ENCODE data around the gene CLHC1. TPM values are rescaled to one million over a fixed set of nuclear protein-coding genes. Genes with fewer than 3 reads are reported as not detected.

CLHC1 gene
- polyA plus RNA-seq, 3 donors = 2.4 to 5.0 TPM; not detected in 1

- no peak overlapping the region for H3K4me3 Mint-ChIP-seq
- peaks cover 38% of the 10 kb centered on the region for H3K4me1 Mint-ChIP-seq
- no peak for TF ChIP-seq CTCF (IDR thresholded peaks at IDR 0.05)
- intact Hi-C loops (cut with micrococcal nuclease) = loop anchor here in 1 of 2 donors (5.0 to 10.0 kb wide), 2 partner anchors 384 to 508 kb away; partner anchors contain the start of genes EML6 and PPP4R3B
- Histone ChIP-seq H3K36me3 (replicated peaks in 1 of 2; ENCODE audit: control insufficient read depth in 1 of 2, insufficient read depth in 2 of 2, low read length in 2 of 2) (peaks cover 15 to 21% of the 10 kb centered on the region in 2 donors), H2AFZ (ENCODE audit: insufficient read depth, low read depth, low read length, poor library complexity, severe bottlenecking) (no peak overlapping the region), H3K9ac (ENCODE audit: insufficient read depth, low read length, poor library complexity, severe bottlenecking) (no peak overlapping the region), H3K4me3 (replicated peaks in 1 of 3; ENCODE audit: low read depth in 2 of 3, low read length in 3 of 3) (no peak overlapping the region), H3K27ac (ENCODE audit: low read depth in 1 of 2, low read length in 2 of 2) (no peak overlapping the region), H3K9me3 (replicated peaks in 1 of 2; ENCODE audit: control insufficient read depth in 1 of 2, insufficient read depth in 1 of 2, low read length in 2 of 2) (no peaks in the 10 kb centered on the region), H3K4me2 (replicated peaks; ENCODE audit: extremely low read depth, low read length, poor library complexity, severe bottlenecking) (no peak overlapping the region), H4K20me1 (ENCODE audit: insufficient read depth, low read length) (peaks cover 20% of the 10 kb centered on the region), H3K79me2 (ENCODE audit: insufficient read depth, low read length) (peaks cover 52% of the 10 kb centered on the region), H3K4me1 (ENCODE audit: control insufficient read depth in 1 of 2, insufficient read depth in 2 of 2, low read length in 2 of 2) (peaks cover 33 to 46% of the 10 kb centered on the region in 2 donors), H3K27me3 (ENCODE audit: control insufficient read depth in 2 of 2, insufficient read depth in 2 of 2, low read length in 2 of 2) (no peaks in the 10 kb centered on the region)
- no peaks in the 10 kb centered on the region for H3K27me3 Mint-ChIP-seq (ENCODE audit: low read depth in 3 of 3)
- H3K36me3 Mint-ChIP-seq = peaks cover 18 to 24% of the 10 kb centered on the region in 2 donors
- H3K9me3 Mint-ChIP-seq = peaks cover 0 to 2% (median 0%) of the 10 kb centered on the region in 7 donors
- H3K27ac Mint-ChIP-seq = no peak overlapping the region
- DNase-seq = no peak
- WGBS (ENCODE audit: insufficient coverage) = 97% methylated on average over 3 of the region's 3 CpGs
Measured at GRCh38 chr2:55230551-55230950, 1.5 kb downstream of the CLHC1 start.

DNA sequence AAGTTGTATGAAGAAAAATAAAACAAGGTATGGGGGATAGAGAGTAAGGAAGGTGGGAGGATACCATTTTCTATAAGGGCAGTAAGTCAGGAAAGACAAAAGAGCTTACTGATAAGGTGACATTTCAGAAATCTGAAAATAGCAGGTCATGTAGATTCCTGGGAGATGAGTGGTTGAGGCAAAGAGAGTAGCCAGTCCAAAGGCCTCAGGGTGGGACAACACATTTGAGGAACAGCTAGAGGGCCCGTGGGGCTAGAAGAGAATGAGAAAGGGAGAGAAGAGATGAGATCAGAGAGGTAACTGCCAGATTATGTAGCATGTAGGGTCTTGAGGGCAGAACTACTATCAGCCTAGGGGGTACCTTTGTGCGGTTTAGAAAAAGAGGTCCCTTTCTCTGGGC is 2.9 kb downstream of the CLHC1 start:
- H3K27me3 Mint-ChIP-seq (ENCODE audit: low read depth in 3 of 3) = no peaks in the 10 kb centered on the region
- Histone ChIP-seq H3K36me3 (replicated peaks in 1 of 2; ENCODE audit: control insufficient read depth in 1 of 2, insufficient read depth in 2 of 2, low read length in 2 of 2) (peaks cover 3 to 8% of the 10 kb centered on the region in 2 donors), H3K4me2 (replicated peaks; ENCODE audit: extremely low read depth, low read length, poor library complexity, severe bottlenecking) (no peak overlapping the region), H3K9me3 (replicated peaks in 1 of 2; ENCODE audit: control insufficient read depth in 1 of 2, insufficient read depth in 1 of 2, low read length in 2 of 2) (no peaks in the 10 kb centered on the region), H3K79me2 (ENCODE audit: insufficient read depth, low read length) (peaks cover 47% of the 10 kb centered on the region), H3K27me3 (ENCODE audit: control insufficient read depth in 2 of 2, insufficient read depth in 2 of 2, low read length in 2 of 2) (no peaks in the 10 kb centered on the region), H2AFZ (ENCODE audit: insufficient read depth, low read depth, low read length, poor library complexity, severe bottlenecking) (no peak overlapping the region), H3K4me1 (ENCODE audit: control insufficient read depth in 1 of 2, insufficient read depth in 2 of 2, low read length in 2 of 2) (peaks cover 33 to 41% of the 10 kb centered on the region in 2 donors), H3K4me3 (replicated peaks in 1 of 3; ENCODE audit: low read depth in 2 of 3, low read length in 3 of 3) (no peak overlapping the region), H4K20me1 (ENCODE audit: insufficient read depth, low read length) (peaks cover 10% of the 10 kb centered on the region), H3K27ac (ENCODE audit: low read depth in 1 of 2, low read length in 2 of 2) (no peak overlapping the region), H3K9ac (ENCODE audit: insufficient read depth, low read length, poor library complexity, severe bottlenecking) (no peak overlapping the region)
- peaks cover 0 to 2% (median 0%) of the 10 kb centered on the region in 7 donors for H3K9me3 Mint-ChIP-seq
- TF ChIP-seq CTCF (IDR thresholded peaks at IDR 0.05) = no peak
- peaks cover 6 to 11% of the 10 kb centered on the region in 2 donors for H3K36me3 Mint-ChIP-seq
- WGBS (ENCODE audit: insufficient coverage) = 96% methylated on average over 2 of the region's 2 CpGs
- no peak overlapping the region for H3K27ac Mint-ChIP-seq
- DNase-seq = no peak
- intact Hi-C loops (cut with micrococcal nuclease) = no loop called here
- no peak overlapping the region for H3K4me3 Mint-ChIP-seq
- peaks cover 34% of the 10 kb centered on the region for H3K4me1 Mint-ChIP-seq
